GM21529 (cell line): Measurements from ENCODE around the gene TAP1.
A peak's percentile ranks its signal among the peaks of the same experiment; 100 is the strongest.

ENCODE experiments used
- ATAC-seq: cut with Tn5 transposase; IDR thresholded peaks from one replicate; pipeline ENCODE4 v1.9.1; 2021; ENCODE audit not compliant: unreplicated experiment

TAP1 gene

GRCh38 chr6:32865724-32866443 lies 12.4 kb upstream of the TAP1 start:
- no peak for ATAC-seq

GRCh38 chr6:32862725-32863124 lies 9.2 kb upstream of the TAP1 start:
- ATAC-seq: no peak

- ATAC-seq: no peak
Measured at GRCh38 chr6:32860674-32861073, 7.2 kb upstream of the TAP1 start.

GRCh38 chr6:32858194-32858593 lies 4.7 kb upstream of the TAP1 start:
- ATAC-seq: no peak

- no peak for ATAC-seq
Measured at GRCh38 chr6:32857156-32857891, 3.8 kb upstream of the TAP1 start.

GRCh38 chr6:32855467-32856174 lies 2.1 kb upstream of the TAP1 start:
- ATAC-seq: no peak

- ATAC-seq: peak; percentile 19
Measured at GRCh38 chr6:32854376-32855178, 1.1 kb upstream of the TAP1 start.

- ATAC-seq: peak; percentile 18
Measured at GRCh38 chr6:32852844-32853540, 512 bp downstream of the TAP1 start.

GRCh38 chr6:32852018-32852843 lies 1.3 kb downstream of the TAP1 start:
- no peak for ATAC-seq

GRCh38 chr6:32851025-32851424 lies 2.5 kb downstream of the TAP1 start:
- no peak for ATAC-seq

- ATAC-seq: no peak
Measured at GRCh38 chr6:32849126-32849525, 4.4 kb downstream of the TAP1 start.

GRCh38 chr6:32847795-32848194 lies 5.7 kb downstream of the TAP1 start:
- no peak for ATAC-seq

GRCh38 chr6:32847004-32847403 lies 6.5 kb downstream of the TAP1 start:
- no peak for ATAC-seq

GRCh38 chr6:32845384-32845884 lies 8.1 kb downstream of the TAP1 start:
- ATAC-seq: no peak

GRCh38 chr6:32844839-32845383 lies 8.6 kb downstream of the TAP1 start:
- ATAC-seq: no peak

GRCh38 chr6:32843979-32844838 lies 9.3 kb downstream of the TAP1 start, which contains the start of gene PSMB8:
PSMB8 (minus strand) TSS chr6:32844047; CDS start chr6:32843996, 51 bp downstream.
- ATAC-seq: peak; percentile 57

- ATAC-seq: no peak
Measured at GRCh38 chr6:32843331-32843978, 10.0 kb downstream of the TAP1 start.

GRCh38 chr6:32842690-32843089 lies 10.8 kb downstream of the TAP1 start:
- ATAC-seq: no peak
